GM18868 (cell line): ENCODE results near the gene GHITM.
"Not testable (repeated sequence)": the region's sequence is repeated elsewhere in the genome, so short reads cannot be mapped to it uniquely, and the experiment has no call there.

Source experiments
- ATAC-seq: cut with Tn5 transposase; IDR thresholded peaks from one replicate; pipeline ENCODE4 v1.9.1; 2021; ENCODE audit warnings: mild to moderate bottlenecking, moderate library complexity; ENCODE audit not compliant: unreplicated experiment

GHITM gene

DNA sequence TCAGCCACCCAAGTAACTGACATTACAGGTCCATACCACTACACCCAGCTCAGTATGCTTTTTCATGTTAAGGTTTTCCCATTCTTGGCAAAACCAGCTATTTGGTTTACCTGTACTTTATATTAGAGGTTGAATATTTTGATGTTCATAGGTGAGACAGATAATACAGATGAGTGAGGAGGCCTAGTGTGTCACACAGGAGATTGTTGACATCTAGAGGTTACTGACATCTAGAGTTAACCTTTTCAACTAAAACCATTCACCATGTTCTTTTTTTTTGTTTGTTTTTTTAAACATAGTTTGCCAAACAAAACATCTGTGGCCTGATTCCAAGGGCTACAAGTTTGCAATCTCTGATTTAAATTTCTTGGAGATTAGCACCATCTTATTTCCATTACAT is 8.0 kb downstream of the GHITM start:
- no peak for ATAC-seq

DNA sequence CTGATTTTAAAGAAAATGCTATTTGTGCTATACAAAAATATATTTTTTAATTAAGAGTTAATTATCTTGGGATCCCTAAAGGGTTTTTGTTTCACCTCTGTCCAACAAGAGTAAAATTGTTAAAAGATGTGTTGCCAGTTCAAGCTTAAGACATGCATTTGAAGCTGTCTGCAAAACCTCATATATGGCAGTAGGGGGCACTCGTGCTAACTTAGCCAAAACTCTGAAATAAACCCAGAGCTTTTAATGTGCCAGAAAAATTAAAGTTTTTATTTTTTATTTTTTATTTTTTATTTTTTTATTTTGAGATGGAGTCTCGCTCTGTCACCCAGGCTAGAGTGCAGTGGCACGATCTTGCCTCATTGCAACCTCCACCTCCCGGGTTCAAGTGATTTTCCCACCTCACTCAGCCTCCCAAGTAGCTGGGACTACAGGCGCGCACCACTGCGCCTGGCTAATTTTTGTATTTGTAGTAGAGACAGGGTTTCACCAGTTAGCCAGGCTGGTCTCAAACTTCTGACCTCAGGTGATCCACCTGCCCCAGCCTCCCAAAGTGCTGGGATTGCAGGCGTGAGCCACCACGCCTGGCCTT is 8.8 kb downstream of the GHITM start:
- peak; percentile 86 for ATAC-seq

DNA sequence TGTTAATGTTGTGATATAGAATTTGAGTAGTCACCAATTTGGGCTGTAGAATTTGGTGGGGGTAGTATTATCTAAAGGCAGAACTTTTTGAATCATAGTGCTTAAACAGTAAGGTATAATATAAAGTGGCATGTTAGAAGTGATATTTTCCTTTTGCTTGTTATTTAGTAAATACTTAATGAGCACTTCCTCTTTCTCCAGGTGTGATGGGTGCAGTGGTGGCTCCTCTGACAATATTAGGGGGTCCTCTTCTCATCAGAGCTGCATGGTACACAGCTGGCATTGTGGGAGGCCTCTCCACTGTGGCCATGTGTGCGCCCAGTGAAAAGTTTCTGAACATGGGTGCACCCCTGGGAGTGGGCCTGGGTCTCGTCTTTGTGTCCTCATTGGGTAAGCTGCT is 10.5 kb downstream of the GHITM start:
- ATAC-seq, result no peak

DNA sequence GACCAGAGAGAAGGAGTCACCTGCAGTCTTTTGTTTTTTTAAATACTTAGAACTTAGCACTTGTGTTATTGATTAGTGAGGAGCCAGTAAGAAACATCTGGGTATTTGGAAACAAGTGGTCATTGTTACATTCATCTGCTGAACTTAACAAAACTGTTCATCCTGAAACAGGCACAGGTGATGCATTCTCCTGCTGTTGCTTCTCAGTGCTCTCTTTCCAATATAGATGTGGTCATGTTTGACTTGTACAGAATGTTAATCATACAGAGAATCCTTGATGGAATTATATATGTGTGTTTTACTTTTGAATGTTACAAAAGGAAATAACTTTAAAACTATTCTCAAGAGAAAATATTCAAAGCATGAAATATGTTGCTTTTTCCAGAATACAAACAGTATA is 13.5 kb downstream of the GHITM start:
- no peak for ATAC-seq

DNA sequence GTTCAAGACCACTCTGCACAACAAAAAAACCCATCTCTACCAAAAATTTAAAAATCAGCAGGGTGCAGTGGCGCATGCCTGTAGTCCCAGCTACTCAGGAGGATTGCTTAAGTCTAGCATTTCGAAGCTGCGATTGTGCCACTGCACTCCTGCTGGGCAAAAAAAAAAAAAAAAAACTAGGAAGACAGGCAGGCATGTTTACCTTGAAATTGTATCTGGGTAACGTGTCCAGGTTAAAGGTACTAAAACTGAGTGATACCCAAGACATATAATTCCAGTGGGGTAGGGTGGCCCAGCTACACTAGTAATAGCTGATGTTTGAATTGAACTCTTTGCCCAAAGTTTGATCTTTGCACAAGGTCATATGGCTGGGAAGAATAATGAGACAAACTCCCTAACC is 16.2 kb downstream of the GHITM start:
- no peak for ATAC-seq

DNA sequence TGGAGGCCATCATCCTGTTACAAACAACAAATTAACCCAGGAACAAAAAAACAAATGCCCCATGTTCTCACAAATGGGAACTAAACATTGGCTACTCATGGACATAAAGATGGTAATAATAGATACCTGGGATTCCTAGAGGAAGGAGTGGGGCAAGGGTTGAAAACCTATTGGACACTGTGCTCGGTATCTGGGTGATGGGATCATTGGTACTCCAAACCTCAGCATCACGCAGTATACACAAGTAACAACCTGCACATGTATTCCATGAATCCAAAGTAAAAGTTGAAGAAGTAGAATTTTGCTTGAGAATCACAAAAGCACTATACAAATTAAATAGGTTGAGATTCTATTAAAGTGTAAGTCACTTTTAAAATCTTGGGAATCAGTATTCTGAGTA is 16.7 kb downstream of the GHITM start:
- no peak for ATAC-seq

DNA sequence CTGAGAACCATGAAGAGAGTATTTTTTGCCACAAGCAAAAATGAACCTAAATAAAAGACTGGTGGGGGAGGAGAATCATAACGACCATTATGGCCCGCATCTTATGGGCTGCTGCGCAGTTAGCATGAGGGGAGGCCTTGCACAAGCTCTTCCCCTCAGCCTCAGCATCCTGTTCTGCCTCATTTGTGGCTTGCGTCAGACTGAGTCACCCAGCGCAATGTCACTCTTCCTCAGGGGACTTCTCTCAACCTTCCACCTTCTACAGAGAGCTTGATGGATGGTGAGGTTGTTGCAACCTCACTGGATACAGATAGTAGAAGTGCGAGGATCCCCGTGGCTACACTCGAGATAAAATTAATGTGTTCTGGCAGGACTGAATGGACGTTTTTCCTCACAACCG is 17.5 kb downstream of the GHITM start:
- peak; percentile 50 for ATAC-seq

DNA sequence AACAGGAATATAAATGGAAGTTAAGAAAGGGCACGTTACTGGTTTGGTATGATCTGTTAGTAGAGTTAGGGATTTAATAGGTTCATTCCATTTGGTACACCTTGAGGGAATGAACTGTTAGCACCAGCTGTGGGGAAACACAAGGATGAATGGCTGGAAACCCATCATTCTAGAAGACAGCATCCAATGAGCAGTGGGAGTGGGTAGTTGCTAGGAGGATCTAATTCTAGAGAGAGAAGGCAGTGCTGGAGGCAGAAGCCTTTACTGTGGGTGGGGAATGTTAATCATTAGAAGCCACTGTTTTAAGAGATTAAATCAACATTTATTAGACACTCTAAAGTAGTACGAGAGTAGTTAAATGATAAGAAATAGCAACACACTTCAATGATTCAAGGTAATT is 18.8 kb downstream of the GHITM start:
- ATAC-seq, result no peak

DNA sequence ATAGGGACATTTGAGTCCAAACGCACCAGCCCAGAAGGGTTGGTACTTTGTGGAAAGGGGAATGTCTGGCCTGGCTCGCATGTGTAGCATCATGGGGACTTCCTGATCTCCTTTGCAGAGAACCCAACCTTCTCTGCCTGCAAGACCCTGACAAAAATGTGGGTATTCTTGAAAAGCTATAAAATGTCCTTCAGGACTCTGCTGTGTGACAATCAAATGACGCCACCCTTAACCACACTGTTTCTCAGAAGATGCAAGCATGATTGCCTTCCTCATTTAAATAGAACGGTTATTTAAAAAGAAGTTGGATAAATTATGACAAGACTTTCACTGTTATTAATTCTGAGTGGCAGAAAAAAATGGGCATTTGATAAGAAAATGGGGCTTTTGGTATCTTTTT is 19.2 kb downstream of the GHITM start:
- ATAC-seq, result no peak

DNA sequence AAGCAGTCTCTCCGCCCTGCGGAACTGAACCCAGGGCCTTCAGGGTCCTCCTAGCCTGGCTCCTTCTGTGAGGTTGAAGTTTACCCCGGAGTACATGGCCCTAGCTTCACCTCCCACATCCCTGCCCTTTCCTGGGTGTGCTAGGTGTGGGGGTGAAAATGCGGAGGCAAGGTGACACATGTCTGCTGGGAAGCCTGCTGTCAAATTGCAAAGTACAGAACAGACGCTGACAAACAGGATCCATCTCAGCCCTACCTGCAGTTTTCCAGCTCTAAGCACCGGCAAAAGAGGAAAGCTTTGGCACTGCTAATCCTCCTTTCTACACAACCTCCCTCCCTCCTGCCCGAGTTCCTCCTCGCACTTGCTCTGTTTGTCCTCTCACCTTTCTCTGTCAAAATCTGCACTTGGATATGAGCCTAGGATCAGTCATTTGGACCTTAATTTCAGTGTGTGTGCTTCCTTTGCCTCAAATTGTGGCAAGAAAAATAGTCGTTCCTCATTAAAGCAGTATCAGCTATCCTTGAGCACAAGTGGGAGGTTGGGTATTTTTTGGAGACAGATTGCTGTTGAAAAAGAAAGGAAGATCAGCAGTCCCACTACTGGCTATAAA is 19.9 kb downstream of the GHITM start:
- ATAC-seq, result no peak

DNA sequence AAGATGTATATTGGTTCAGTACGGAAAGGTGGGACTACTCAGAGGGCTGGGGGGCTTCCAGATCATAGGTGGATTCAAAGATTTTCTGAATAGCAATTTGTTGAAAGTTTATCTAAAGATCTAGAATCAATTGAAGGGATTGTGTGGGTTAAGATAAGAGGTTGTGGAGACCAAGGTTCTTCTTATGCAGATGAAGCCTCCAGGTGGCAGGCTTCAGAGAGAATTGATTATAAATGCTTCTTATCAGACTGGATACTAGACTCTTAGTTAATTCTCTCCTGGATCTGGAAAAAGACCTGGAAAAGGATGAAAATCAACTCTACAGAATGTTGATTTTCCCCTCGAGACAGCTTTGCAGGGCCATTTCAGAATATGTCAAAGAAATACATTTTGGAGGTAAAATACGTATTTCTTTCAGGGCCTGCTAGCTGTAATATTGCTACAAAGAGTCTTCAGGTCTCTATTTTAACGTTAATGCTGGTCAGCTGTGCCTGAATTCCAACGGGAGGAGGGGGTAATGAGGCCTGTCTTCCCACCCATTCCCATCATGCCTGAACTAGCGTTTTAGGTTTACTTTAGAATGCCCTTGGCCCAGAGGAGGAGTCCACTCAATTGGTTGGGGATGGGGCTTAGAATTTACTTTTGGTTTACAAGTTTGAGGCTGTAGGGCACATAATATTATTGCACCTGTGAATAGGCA is 21.5 kb downstream of the GHITM start:
- no peak for ATAC-seq

DNA sequence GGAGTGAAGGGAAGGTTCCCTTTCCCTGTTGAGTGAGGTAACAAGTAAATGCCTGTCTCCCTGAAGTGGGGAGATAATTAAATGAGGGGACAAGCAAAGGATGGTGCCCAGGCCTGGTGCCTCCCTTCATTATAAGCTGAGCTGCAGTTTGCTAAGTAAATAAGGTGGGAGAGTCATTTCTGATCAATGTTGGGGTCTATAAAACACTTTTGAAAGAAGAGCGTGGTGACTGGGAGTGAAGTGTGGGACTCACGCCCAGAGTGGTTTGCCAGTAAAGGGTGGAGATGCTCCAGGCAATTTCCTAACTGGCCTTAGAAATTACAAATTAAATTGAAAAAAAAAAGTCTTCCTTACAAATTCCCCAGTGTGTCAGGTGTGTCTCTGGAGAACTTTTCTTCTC is 24.7 kb downstream of the GHITM start:
- no peak for ATAC-seq

DNA sequence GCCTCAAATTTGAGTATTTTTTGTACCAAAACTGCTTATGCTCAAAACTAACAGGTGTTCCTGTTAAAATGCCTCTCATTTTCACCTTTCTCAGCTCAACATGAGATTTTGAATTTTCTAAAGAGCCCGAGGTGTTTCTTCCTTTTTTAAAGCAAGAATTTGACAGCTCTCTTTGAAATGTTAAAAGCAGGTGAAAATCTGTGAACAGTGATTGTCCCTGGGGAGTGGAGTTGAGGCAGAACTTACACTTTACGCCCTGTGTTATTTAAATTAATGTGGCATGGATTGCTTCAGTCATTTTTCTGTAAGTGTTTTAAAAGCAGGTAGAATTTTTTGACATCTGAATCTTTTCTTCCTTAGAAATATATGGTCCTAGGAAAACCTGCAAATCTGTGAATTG is 25.1 kb downstream of the GHITM start:
- ATAC-seq, result no peak

DNA sequence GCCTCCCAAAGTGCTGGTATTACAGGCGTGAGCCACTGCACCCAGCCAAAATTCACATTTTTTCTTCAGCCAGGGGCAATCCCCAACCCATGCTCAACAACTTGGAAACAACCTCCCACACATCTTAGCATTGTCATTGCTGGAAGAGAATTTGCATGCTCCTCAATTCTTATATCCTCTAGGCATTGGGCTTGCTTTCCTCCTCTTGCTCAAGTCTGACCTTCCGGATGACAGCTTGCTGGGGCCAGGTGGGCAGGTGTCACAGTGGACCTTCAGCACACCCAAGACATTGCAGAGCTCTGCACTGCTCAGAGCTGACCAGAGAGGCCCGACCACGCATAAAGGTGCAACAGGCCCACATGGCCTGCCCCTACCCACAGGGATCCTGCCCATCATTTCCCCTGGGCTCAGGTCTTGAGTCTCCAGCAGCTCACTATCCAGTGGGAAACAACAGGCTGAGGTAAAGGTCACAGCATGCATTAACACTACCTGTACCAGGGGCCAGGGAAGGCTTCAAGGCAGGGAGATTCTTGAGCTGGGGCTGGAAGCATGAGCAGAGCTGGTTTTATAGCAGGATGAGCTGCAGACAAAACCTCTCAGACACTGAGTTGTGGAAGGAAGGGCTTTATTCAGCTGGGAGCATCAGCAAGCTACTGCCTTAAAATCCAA is 27.4 kb downstream of the GHITM start:
- peak; percentile 39 for ATAC-seq

DNA sequence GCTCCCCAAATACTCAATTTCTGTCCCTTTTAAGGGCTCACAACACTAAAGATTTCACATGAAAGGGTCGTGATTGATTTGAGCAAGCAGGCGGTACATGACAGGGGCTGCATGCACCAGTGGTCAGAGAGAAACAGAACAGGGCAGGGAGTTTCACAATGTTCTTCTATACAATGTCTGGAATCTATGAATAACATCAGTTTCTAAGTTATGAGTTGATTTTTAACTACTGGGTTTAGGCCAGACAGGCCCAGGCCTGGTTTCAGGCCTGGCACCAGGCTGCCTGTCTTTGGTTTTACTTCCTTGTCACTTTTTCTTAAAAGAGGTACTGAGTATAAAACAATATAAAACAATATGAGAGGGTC is 28.0 kb downstream of the GHITM start:
- peak; percentile 5 for ATAC-seq

DNA sequence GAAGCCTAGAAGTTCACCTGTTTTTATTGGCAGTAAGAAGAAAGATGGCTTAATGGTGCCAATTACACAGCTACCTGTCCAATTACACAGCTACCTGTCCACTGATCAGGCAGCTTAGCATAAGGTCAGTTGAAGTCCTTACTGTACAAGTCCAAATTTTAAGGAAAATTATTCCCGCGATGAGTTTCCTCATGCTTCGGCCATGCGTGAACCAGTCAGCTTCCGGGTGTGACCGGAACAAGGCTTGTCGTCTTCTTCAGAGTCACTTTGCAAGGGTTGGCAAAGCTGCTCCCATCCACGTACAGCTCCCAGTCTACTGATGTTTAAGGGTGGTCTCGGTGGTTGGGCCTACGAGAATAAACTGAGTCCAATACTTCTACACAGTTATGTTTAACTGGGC is 29.1 kb downstream of the GHITM start:
- ATAC-seq, result not testable (repeated sequence)

DNA sequence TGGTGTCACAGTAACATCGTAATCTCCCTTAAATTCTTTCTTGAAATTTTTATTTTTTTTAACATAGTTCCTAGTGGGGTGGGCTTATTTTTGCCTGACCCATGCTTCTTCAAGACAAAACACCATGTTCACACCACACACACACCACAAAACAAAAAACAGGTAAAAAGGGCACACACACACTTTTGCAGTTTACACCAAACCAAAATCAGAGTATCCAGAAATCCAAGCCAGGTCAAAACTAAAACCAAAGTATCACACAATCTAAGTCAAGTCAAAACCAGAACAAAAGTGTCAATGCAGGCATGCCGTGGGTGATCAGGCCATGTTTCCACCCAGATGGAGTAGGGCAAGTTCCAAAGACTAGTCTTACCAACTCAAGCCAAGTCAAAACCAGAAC is 31.9 kb downstream of the GHITM start:
- not testable (repeated sequence) for ATAC-seq

DNA sequence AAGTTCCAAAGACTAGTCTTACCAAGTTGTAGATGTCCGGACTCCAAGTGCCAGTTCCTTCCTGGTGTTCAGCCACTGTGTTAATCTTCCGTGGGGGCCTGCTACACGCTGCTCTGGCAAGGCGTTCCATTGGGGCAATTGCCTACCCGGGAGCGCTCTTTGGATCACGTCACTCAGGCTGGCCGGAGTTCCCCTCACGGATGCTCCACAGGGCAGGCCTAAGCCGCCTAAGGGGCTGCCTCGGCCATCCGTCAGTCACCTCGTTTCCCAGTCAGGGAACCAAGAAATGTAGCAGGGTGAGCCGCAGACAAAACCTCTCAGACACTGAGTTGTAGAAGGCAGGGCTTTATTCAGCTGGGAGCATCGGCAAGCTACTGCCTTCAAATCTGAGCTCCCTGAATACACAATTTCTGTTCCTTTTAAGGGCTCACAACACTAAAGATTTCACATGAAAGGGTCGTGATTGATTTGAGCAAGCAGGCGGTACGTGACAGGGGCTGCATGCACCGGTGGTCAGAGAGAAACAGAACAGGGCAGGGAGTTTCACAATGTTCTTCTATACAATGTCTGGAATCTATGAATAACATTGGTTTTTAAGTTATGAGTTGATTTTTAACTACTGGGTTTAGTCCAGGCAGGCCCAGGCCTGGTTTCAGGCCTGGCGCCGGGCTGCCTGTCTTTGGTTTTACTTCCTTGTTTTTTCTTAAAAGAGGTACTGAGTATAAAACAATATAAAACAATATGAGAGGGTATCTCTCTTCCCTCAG is 32.6 kb downstream of the GHITM start:
- ATAC-seq, result peak; percentile 56

DNA sequence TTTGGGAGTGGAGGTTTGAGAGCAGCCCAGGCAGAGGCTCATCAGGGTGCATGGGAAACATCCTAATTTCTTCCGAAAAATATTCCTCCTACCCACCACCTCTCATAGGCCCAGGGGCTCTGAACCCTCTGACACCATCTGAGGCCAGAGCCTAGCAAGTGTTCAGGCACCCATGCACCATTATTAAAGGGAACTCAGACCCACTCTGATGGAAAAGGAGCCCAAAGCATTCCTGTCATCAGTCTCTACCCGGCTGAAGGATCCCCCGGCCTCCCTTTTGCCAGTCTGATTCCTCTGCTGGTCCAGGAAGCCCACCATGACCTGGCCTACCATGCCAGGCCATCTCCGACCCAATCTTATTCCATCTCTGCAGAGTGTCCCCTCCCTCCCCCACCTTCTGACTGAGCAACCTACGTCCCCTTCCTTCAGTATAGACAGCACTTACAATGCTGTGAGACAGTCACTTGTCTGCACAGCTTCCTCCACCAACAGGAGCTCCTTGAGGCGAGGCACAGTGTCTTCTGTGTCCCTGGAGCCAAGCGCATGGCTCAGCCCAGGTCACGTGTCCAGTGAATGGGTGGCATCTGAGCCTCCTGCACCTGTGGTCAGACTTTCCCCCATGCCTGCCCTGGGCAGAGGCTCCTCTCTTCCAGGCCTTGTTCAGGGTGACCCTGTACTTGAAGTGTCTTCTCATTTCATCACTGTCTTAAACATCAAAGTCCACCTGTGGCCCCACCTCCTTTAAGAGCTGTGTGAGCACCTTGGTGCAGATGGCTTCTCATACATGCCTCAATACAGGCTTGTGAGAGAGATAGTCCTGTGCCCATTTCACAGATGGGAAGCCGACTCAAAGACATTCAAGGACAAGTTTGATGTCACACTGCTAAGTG is 33.4 kb downstream of the GHITM start:
- peak; percentile 61 for ATAC-seq

DNA sequence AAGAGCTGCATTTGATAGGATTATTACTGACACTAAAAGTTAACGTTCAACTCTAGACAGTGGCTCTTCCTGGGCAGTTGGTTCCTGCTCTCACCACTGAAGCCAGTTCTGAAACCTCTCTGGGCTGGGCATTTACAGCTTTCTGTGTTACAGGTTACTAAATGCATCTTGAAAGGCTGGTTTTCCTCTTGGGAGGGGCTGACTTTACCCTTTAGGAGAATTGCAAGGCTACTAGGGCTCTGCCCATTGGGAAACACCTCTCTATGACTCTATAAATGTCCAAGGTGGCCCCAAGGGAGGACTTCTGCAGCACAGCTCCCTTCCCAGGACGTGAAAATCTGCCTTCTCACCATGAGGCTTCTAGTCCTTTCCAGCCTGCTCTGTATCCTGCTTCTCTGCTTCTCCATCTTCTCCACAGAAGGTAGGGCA is 34.2 kb downstream of the GHITM start, which contains the start of gene GPR15LG:
GPR15LG (plus strand) TSS at position 301 of the 429 bp plus-strand sequence; CDS start at position 352, 51 bp downstream.
- no peak for ATAC-seq
